Umbilical cord (tissue), 2 donors: Measurements from ENCODE around the gene RALGPS1. TPM values are rescaled to one million over a fixed set of nuclear protein-coding genes. Genes with fewer than 3 reads are reported as not detected.

ENCODE experiments used
- DNase-seq: peaks from one replicate; pipeline ENCODE4 v3.0.0-alpha.2; 2015; ENCODE audit warnings: low spot score
- total RNA-seq: library from RNA; depleted of rRNA; stranded (reverse); fragments of >200 nt; gene quantifications from one replicate; pipeline ENCODE4 v1.2.3, GENCODE V29; 2014; ENCODE audit warnings: low replicate concordance; ENCODE audit not compliant: insufficient read depth

RALGPS1 gene
- total RNA-seq, 1 donor from 2014 or later = 2.9 TPM

GRCh38 chr9:127202461-127203169 is 288.0 kb downstream of the RALGPS1 start:
- DNase-seq = peak; percentile 76

- DNase-seq = no peak
Observed at GRCh38 chr9:127203681-127204327, 289.2 kb downstream of the RALGPS1 start.

- DNase-seq = peak; percentile 63
Observed at GRCh38 chr9:127204771-127205470, 290.3 kb downstream of the RALGPS1 start.

GRCh38 chr9:127205952-127206351 is 291.4 kb downstream of the RALGPS1 start:
- DNase-seq = no peak

GRCh38 chr9:127206666-127207065 is 292.1 kb downstream of the RALGPS1 start:
- no peak for DNase-seq

GRCh38 chr9:127207734-127208410 is 293.3 kb downstream of the RALGPS1 start:
- DNase-seq = no peak

GRCh38 chr9:127208416-127208815 is 293.8 kb downstream of the RALGPS1 start:
- DNase-seq = no peak

GRCh38 chr9:127209220-127209619 is 294.6 kb downstream of the RALGPS1 start:
- no peak for DNase-seq

GRCh38 chr9:127209948-127210640 is 295.5 kb downstream of the RALGPS1 start:
- no peak for DNase-seq

GRCh38 chr9:127210851-127211730 is 296.5 kb downstream of the RALGPS1 start:
- no peak for DNase-seq

GRCh38 chr9:127211983-127212382 is 297.4 kb downstream of the RALGPS1 start:
- DNase-seq = no peak

- no peak for DNase-seq
Observed at GRCh38 chr9:127212453-127212852, 297.9 kb downstream of the RALGPS1 start.

- no peak for DNase-seq
Observed at GRCh38 chr9:127213859-127214258, 299.3 kb downstream of the RALGPS1 start.

GRCh38 chr9:127214421-127215267 is 300.1 kb downstream of the RALGPS1 start:
- peak; percentile 45 for DNase-seq

GRCh38 chr9:127215268-127216209 is 301.0 kb downstream of the RALGPS1 start:
- DNase-seq = no peak

- no peak for DNase-seq
Observed at GRCh38 chr9:127216210-127216887, 301.8 kb downstream of the RALGPS1 start.

- DNase-seq = no peak
Observed at GRCh38 chr9:127216888-127217217, 302.3 kb downstream of the RALGPS1 start.

GRCh38 chr9:127218818-127219217 is 304.2 kb downstream of the RALGPS1 start:
- DNase-seq = no peak
